GM12878 (cell line): ENCODE measurements around the gene UGT1A6. TPM values are rescaled to one million over a fixed set of nuclear protein-coding genes. Genes with fewer than 3 reads are reported as not detected.

Experiments used
- ATAC-seq: fragments of 200-7000 bp; cut with Tn5 transposase; 3 replicates; pipeline ENCODE4 v1.9.1; 2020; ENCODE audit warnings: mild to moderate bottlenecking, moderate library complexity
- BruUV-seq: library from RNA; stranded (reverse); fragments of 400-500 nt; replicated peaks from 2 replicates; lab custom pipeline; 2021; lab: Mats Ljungman, UMichigan
- CTCF ChIA-PET: fragments of 300-600 bp; sonication (Branson Sonifier 250); formaldehyde crosslinking; extraction: SDS; loops from one replicate; lab custom pipeline; 2021; ENCODE audit warnings: inconsistent platforms; lab: Yijun Ruan, JAX
- POLR2A ChIA-PET: fragments of 350-600 bp; formaldehyde crosslinking; extraction: SDS; loops from one replicate; lab custom pipeline; 2021; ENCODE audit warnings: inconsistent platforms; lab: Charles Lee
- RAD21 ChIA-PET: fragments of 300-600 bp; sonication (Branson Sonifier 250); formaldehyde crosslinking; loops from one replicate; lab custom pipeline; 2023; ENCODE audit warnings: antibody characterized with exemption; ENCODE audit not compliant: unreplicated experiment; lab: Charles Lee
- SMC1A ChIA-PET: fragments of 300-600 bp; sonication (Branson Sonifier 250); formaldehyde crosslinking; loops from one replicate; lab custom pipeline; 2023; ENCODE audit not compliant: unreplicated experiment, uncharacterized antibody; lab: Charles Lee
- DNase-seq: peaks from one replicate; pipeline ENCODE4 v3.0.0-alpha.2; 2011; ENCODE audit warnings: low read depth, low spot score
- FAIRE-seq: peaks from 3 replicates; lab custom pipeline; 2011; peaks lifted over from hg19 to GRCh38; lab: Jason Lieb, UNC
- H2AFZ ChIP-seq: 2 replicates; pipeline ENCODE4 v1.6.0; 2011; ENCODE audit warnings: low read depth, low read length, control low read depth; ENCODE audit not compliant: control insufficient read depth
- H3K27ac ChIP-seq: 2 replicates; pipeline ENCODE4 v1.5.1; 2011; ENCODE audit warnings: control low read depth; ENCODE audit not compliant: control insufficient read depth, insufficient read depth
- H3K27me3 ChIP-seq, 2 experiments: replicated peaks in 1 of 2; 2 replicates each; pipeline versions ENCODE4 v1.6.0 to v1.6.1; 2011; ENCODE audit warnings: low read length in 1 of 2; ENCODE audit not compliant: control insufficient read depth in 2 of 2, insufficient read depth in 2 of 2
- H3K36me3 ChIP-seq, 2 experiments: 2 replicates each; pipeline ENCODE4 v1.5.1; 2011; ENCODE audit warnings: low read length in 1 of 2; ENCODE audit not compliant: control insufficient read depth in 2 of 2, insufficient read depth in 2 of 2
- H3K4me1 ChIP-seq: 2 replicates; pipeline ENCODE4 v1.6.1; 2011; ENCODE audit warnings: mild to moderate bottlenecking, low read length, moderate library complexity, mixed read lengths; ENCODE audit not compliant: control insufficient read depth, insufficient read depth
- H3K4me2 ChIP-seq: 2 replicates; pipeline ENCODE4 v1.6.0; 2011; ENCODE audit warnings: control low read depth; ENCODE audit not compliant: control insufficient read depth, insufficient read depth
- H3K4me3 ChIP-seq: fragments of 200-600 bp; sonication (generic); 2 replicates; pipeline ENCODE4 v1.5.1; 2016
- H3K79me2 ChIP-seq: 2 replicates; pipeline ENCODE4 v1.6.0; 2011; ENCODE audit warnings: low read length; ENCODE audit not compliant: control insufficient read depth, insufficient read depth
- H3K9ac ChIP-seq: 2 replicates; pipeline ENCODE4 v1.8.0; 2011; ENCODE audit warnings: low read length, control low read depth, mixed read lengths; ENCODE audit not compliant: control insufficient read depth, insufficient read depth
- H3K9me3 ChIP-seq: replicated peaks from 3 replicates; pipeline ENCODE4 v1.5.1; 2011; ENCODE audit warnings: mild to moderate bottlenecking, low read length; ENCODE audit not compliant: control insufficient read depth, insufficient read depth
- H4K20me1 ChIP-seq: 2 replicates; pipeline ENCODE4 v1.6.0; 2011; ENCODE audit not compliant: control insufficient read depth, insufficient read depth
- BMI1 ChIP-seq: fragments of 450-650 bp; IDR thresholded peaks from 2 replicates; pipeline ENCODE4 v1.6.1; 2016; ENCODE audit warnings: mild to moderate bottlenecking, moderate library complexity, borderline replicate concordance
- CHD2 ChIP-seq: IDR thresholded peaks from 2 replicates; pipeline ENCODE4 v1.6.1; 2011; ENCODE audit warnings: low read depth, low read length, improper control_type of control experiment, borderline replicate concordance
- EZH2 ChIP-seq: IDR thresholded peaks from 2 replicates; pipeline ENCODE4 v1.6.1; 2012; ENCODE audit warnings: low read depth, mild to moderate bottlenecking, control low read depth, inconsistent platforms, low read length, borderline replicate concordance; ENCODE audit not compliant: control insufficient read depth
- MXI1 ChIP-seq: fragments of 150-350 bp; IDR thresholded peaks from 2 replicates; pipeline ENCODE4 v1.6.1; 2011; ENCODE audit warnings: low read depth, mild to moderate bottlenecking, inconsistent platforms, low read length, improper control_type of control experiment
- NR2F1 ChIP-seq: fragments of 450-650 bp; conservative IDR thresholded peaks from 2 replicates; pipeline ENCODE4 v1.6.1; 2017; ENCODE audit warnings: mild to moderate bottlenecking
- PAX5 ChIP-seq: IDR thresholded peaks from 2 replicates; pipeline ENCODE4 v1.6.1; 2011; ENCODE audit warnings: low read depth, low read length, borderline replicate concordance
- PML ChIP-seq: IDR thresholded peaks from 2 replicates; pipeline ENCODE4 v1.6.1; 2012; ENCODE audit warnings: low read length, inconsistent platforms
- YBX1 ChIP-seq: fragments of 450-650 bp; IDR thresholded peaks from 2 replicates; pipeline ENCODE4 v1.6.1; 2016; ENCODE audit warnings: antibody characterized with exemption
- ZBED1 ChIP-seq: IDR thresholded peaks from 2 replicates; pipeline ENCODE4 v1.6.1; 2016; ENCODE audit warnings: borderline replicate concordance
- ZZZ3 ChIP-seq: IDR thresholded peaks from 2 replicates; pipeline ENCODE4 v1.6.1; 2011; ENCODE audit warnings: low read depth; ENCODE audit not compliant: control insufficient read depth, insufficient read length
- WGBS: methylation state at CpG from one replicate; pipeline ENCODE4 v1.1.6; 2016; ENCODE audit warnings: low lambda C conversion rate; ENCODE audit not compliant: insufficient replicate concordance, insufficient coverage; ENCODE audit errors: missing lambda C conversion rate; 5-methylcytosine and 5-hydroxymethylcytosine counted together
- in situ Hi-C: fragments of 300-500 bp; cut with MboI; formaldehyde crosslinking; loops from 9 replicates; pipeline ENCODE4 v1.14.3; 2018; ENCODE audit warnings: mixed read lengths
- intact Hi-C: fragments of 100-400 bp; cut with micrococcal nuclease; formaldehyde crosslinking; loops from one replicate; pipeline ENCODE4 v1.14.2; 2022; ENCODE audit not compliant: unreplicated experiment
- polyA plus RNA-seq, 11 experiments: library from polyadenylated mRNA; depleted of rRNA in 4 of 11; unstranded in 6 of 11; stranded (reverse) in 5 of 11; fragments of >200 nt; fragmentation: Nextera tagmentation in 4 of 11; fragmentation: Illumina TruSeq in 1 of 11; extraction: Ambion mirVana in 4 of 11; extraction: Trizol in 1 of 11; gene quantifications; 1 replicate in 1 of 11; 2 replicates in 10 of 11; pipeline versions ENCODE4 v1.2.1 to v1.2.3, GENCODE V29; 2011 to 2016; ENCODE audit warnings: inconsistent platforms in 2 of 11, missing spikeins in 2 of 11, low read depth in 1 of 11
- total RNA-seq, 4 experiments: library from RNA; depleted of rRNA in 3 of 4; stranded (reverse); fragments of >200 nt in 3 of 4; fragmentation: Illumina TruSeq in 1 of 4; extraction: Trizol in 1 of 4; gene quantifications; 2 replicates each; pipeline versions ENCODE4 v1.2.1 to v1.2.3, GENCODE V29; 2013 to 2021

Gene UGT1A6
- total and polyA plus RNA-seq, 10 of the 15 experiments (the other 5 are each of a cell fraction or from before 2014, with no cell fraction given), result not detected

GRCh38 chr2:233684640-233685039, 8.1 kb upstream of the UGT1A6 start:
- no peaks in the 10 kb centered on the region for H3K36me3 ChIP-seq
- WGBS, result 5% methylated on average over 1 of the region's 1 CpG
- no peak for FAIRE-seq
- H3K9me3 ChIP-seq, result no peaks in the 10 kb centered on the region
- CTCF ChIA-PET, result no interaction called here
- H3K27ac ChIP-seq, result no peak overlapping the region
- no peaks in the 10 kb centered on the region for H3K79me2 ChIP-seq
- H3K9ac ChIP-seq, result no peak overlapping the region
- no peaks in the 10 kb centered on the region for H3K4me1 ChIP-seq
- H3K4me2 ChIP-seq, result no peak overlapping the region
- intact Hi-C loops (no loop called here), in situ Hi-C loops (no loop called here)
- DNase-seq, result no peak
- no peaks in the 10 kb centered on the region for H4K20me1 ChIP-seq
- BruUV-seq, result no TSS peak
- no peaks in the 10 kb centered on the region; a peak in 2 of 4 replicates for H3K27me3 ChIP-seq
- H2AFZ ChIP-seq, result no peak overlapping the region
- RAD21 ChIA-PET, result no interaction called here
- SMC1A ChIA-PET, result no interaction called here
- POLR2A ChIA-PET, result no interaction called here
- TF ChIP-seq MXI1, result no peak
- no peak for TF ChIP-seq YBX1
- no peak for TF ChIP-seq PAX5
- TF ChIP-seq BMI1, result no peak
- no peak for TF ChIP-seq ZBED1
- no peak for TF ChIP-seq EZH2
- TF ChIP-seq PML, result no peak
- TF ChIP-seq CHD2, result no peak
- TF ChIP-seq ZZZ3, result no peak
- TF ChIP-seq, all 136 proteins: peak for 0
- no peak overlapping the region for H3K4me3 ChIP-seq
- no peak for ATAC-seq

GRCh38 chr2:233686928-233687327, 5.8 kb upstream of the UGT1A6 start:
- no peak overlapping the region for H3K4me2 ChIP-seq
- in situ Hi-C loops, result no loop called here
- RAD21 ChIA-PET, result no interaction called here
- WGBS, result 57% methylated on average over 5 of the region's 5 CpGs
- DNase-seq, result no peak
- no peak overlapping the region for H3K27ac ChIP-seq
- H3K4me1 ChIP-seq, result no peaks in the 10 kb centered on the region
- no peaks in the 10 kb centered on the region for H4K20me1 ChIP-seq
- TF ChIP-seq NR2F1, result no peak
- TF ChIP-seq, all 136 proteins: peak for 0
- intact Hi-C loops, result no loop called here
- Histone ChIP-seq H3K27me3 (peaks cover 0 to 3% of the 10 kb centered on the region in 2 experiments; a peak in 1 of 4 replicates), H3K4me3 (no peak overlapping the region), H3K79me2 (no peaks in the 10 kb centered on the region), H2AFZ (no peak overlapping the region), H3K9me3 (no peaks in the 10 kb centered on the region), H3K36me3 (no peaks in the 10 kb centered on the region), H3K9ac (no peak overlapping the region)
- no peak for FAIRE-seq
- no TSS peak for BruUV-seq
- CTCF ChIA-PET, result no interaction called here
- ATAC-seq, result no peak
- POLR2A ChIA-PET, result no interaction called here
- SMC1A ChIA-PET, result interaction anchor here (0.6 kb wide), 1 partner anchor 19 kb away, joined by 3 read pairs; no protein-coding TSS in a partner anchor
